Naive B cell (primary cell): ENCODE results near the gene NUDT7. TPM values are rescaled to one million over a fixed set of nuclear protein-coding genes. Genes with fewer than 3 reads are reported as not detected.

Source experiments
- ATAC-seq, 2 donors: fragments of 150-1000 bp; cut with Tn5 transposase; 2 replicates each; pipeline ENCODE4 v1.10.0; 2021; ENCODE audit warnings: low read depth in 2 of 2, mild to moderate bottlenecking in 2 of 2, moderate library complexity in 2 of 2
- DNase-seq: peaks from one replicate; pipeline ENCODE4 v3.0.0; 2022
- H3K27ac Mint-ChIP-seq, 6 donors: one replicate each; pipeline ENCODE4 v1.8.0; 2020 to 2022; ENCODE audit warnings: mild to moderate bottlenecking in 6 of 6, mixed read lengths in 6 of 6, moderate library complexity in 5 of 6, inconsistent platforms in 2 of 6
- H3K27me3 Mint-ChIP-seq, 3 donors: one replicate each; pipeline ENCODE4 v1.8.0; 2021 to 2022; ENCODE audit warnings: mixed read lengths in 3 of 3, mild to moderate bottlenecking in 1 of 3
- H3K36me3 Mint-ChIP-seq, 2 donors: one replicate each; pipeline ENCODE4 v1.8.0; 2020 to 2022; ENCODE audit warnings: mixed read lengths in 2 of 2, inconsistent platforms in 1 of 2, mild to moderate bottlenecking in 1 of 2
- H3K4me1 Mint-ChIP-seq, 3 donors: one replicate each; pipeline ENCODE4 v1.8.0; 2020 to 2022; ENCODE audit warnings: mixed read lengths in 3 of 3, inconsistent platforms in 1 of 3, mild to moderate bottlenecking in 1 of 3, moderate library complexity in 1 of 3
- H3K4me3 Mint-ChIP-seq, 8 donors: one replicate each; pipeline ENCODE4 v1.8.0; 2020 to 2022; ENCODE audit warnings: mild to moderate bottlenecking in 8 of 8, mixed read lengths in 8 of 8, moderate library complexity in 8 of 8, inconsistent platforms in 2 of 8
- H3K9me3 Mint-ChIP-seq, 7 donors: one replicate each; pipeline ENCODE4 v1.8.0; 2020 to 2022; ENCODE audit warnings: mixed read lengths in 7 of 7, mild to moderate bottlenecking in 5 of 7, inconsistent platforms in 2 of 7, moderate library complexity in 1 of 7
- polyA plus RNA-seq, 6 donors: library from polyadenylated mRNA; unstranded; fragments of 300-500 nt; fragmentation: Illumina TruSeq; gene quantifications; one replicate each; pipeline ENCODE4 v1.2.3, GENCODE V29; 2021; ENCODE audit warnings: low read depth in 6 of 6

The NUDT7 gene
- 10 to 100 TPM in 4 of 6 donors, 1 to 10 TPM in 2; 7.4 to 22.7 (median 13.8) TPM for polyA plus RNA-seq

DNA sequence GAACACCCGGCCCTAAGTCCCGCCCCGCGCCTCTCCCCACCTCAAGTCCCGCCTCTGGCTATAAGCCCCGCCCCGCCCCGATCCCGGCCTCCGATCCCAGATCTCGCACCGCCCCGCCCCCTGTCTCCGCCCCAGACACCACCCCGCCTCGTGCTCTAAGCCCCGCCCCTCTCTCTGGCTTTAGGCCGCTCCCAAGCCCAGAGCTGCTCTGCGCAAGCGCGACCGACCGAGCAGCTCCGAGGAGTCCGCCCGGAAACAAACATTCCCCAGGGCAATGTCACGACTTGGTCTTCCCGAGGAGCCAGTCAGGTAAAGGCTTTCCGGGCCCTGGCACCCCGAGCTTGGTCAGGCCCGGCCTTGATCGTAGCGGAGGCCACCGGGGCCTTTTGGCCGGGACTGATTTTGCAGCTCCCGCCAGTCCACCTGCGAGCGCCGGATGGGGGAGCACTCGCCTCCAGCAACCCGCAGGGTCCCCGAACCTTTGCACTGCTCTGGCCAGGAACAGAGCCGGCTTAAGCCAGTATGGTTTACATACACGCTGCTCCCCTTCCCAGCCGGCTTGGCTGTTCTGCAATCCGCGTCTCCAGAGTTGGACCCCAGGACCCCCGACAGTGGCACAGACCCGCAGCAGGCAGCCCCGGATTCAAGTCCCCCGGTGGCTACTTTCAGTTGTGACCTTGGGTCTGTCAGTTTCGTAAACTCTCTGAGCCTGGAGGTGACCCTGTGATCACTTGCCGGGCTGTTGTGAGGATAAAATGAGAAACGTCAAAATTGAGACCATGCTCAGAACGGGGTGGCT is at the start of gene NUDT7:
Gene NUDT7 (plus strand): TSS at position 206 of the 799 bp plus-strand sequence. CDS start 69 bp downstream, at position 275.
- Mint-ChIP-seq H3K4me3 (peak within 1 kb of the TSS; percentile 86 to 95 (median 93)), H3K27ac (peak within 1 kb of the TSS; percentile 78 to 98 (median 88)), H3K4me1 (peaks cover 10 to 18% (median 15%) of the 10 kb centered on the region in 3 donors), H3K27me3 (no peaks in the 10 kb centered on the region), H3K36me3 (peaks cover 0 to 9% of the 10 kb centered on the region in 2 donors), H3K9me3 (no peaks in the 10 kb centered on the region)
- DNase-seq: peak; percentile 87
- peak; percentile 87 to 91 for ATAC-seq

DNA sequence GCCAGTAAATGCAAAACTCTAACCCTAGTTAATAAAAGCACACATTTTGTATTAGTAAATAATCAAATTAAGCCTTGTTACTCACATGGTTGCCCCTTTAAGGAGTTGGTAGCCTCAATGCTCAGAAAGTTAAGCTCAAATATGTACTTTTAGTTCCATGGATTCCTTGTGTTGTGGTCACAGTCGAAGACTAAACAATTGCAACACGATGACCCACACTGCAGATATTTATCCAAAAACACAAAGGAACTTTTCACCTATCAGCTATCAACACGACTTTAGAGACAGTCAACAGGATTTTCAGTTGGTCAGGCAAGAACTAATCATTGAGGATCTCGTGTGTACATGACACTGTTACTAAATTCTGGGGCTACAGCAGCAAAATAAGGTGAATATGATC is 47.4 kb upstream of the NUDT7 start:
- no peak overlapping the region for H3K27ac Mint-ChIP-seq

DNA sequence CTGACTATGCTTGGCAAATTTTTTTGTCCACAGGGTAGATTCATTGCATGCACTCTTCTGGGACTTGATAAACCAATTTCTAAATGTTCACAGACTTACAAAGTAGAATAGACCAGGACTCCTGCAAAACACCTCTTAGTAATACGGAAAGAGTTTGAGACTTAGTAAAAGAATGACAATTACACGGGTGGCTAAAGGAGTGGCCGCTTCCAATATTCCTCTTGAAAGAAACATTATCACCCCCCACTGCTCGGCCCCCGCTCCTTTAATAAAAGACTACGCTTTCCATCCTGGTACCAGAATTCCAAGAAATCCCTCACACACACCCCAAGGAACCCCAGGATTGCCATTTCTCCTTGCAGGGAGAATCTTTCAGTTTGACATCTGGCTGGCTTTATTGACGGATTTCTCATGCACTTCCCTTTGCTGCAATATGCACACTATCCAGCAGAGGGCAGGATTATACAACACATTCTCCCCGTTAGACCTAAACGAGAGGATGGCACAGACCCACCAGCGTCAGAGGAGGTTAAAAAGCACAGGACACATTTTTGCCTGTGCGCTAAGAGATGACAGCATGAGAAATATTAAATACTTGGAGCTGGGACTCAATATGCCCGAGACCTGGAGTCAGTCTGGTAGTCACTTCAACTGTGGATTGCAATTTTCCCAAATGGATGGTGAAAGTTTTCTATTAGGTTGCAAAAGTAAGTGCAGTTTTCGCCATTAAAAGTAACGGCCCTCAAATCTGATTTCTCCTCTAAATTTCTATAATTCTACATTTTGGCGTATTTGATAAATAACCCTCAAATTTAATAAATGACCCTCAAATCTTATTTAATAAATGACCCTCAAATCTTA is 46.6 kb upstream of the NUDT7 start:
- H3K9me3 Mint-ChIP-seq: no peaks in the 10 kb centered on the region
- H3K36me3 Mint-ChIP-seq: no peaks in the 10 kb centered on the region
- ATAC-seq (peak; percentile 21 to 60), DNase-seq (peak; percentile 49)
- H3K4me1 Mint-ChIP-seq: peaks cover 0 to 6% (median 0%) of the 10 kb centered on the region in 3 donors
- no peak overlapping the region for H3K27ac Mint-ChIP-seq
- H3K27me3 Mint-ChIP-seq: no peaks in the 10 kb centered on the region
- no peak overlapping the region for H3K4me3 Mint-ChIP-seq

More for the DNA sequence above, 47.4 kb upstream of the NUDT7 start:
- ATAC-seq (no peak), DNase-seq (no peak)
- Mint-ChIP-seq H3K36me3 (no peaks in the 10 kb centered on the region), H3K9me3 (no peaks in the 10 kb centered on the region), H3K4me3 (no peak overlapping the region), H3K4me1 (no peaks in the 10 kb centered on the region), H3K27me3 (no peaks in the 10 kb centered on the region)

DNA sequence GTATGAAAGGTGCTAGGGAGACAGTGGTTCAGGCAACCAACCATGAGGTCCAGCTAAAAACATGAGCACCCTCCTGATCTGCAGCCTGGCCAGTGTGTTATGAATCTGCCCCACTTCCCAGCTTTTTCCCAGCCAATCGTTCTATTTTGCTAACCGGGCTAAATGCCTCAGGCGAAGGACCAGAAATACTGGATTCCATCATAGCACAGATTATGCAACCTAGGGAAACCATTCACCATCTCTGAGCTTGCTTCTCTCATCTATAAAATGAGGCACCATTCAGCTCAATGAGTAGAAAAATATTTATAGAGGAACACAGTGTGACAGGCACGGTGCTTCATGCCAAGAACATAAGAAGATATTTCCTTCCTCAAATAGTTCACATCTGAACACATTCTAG is 45.2 kb upstream of the NUDT7 start:
- DNase-seq: no peak
- Mint-ChIP-seq H3K9me3 (no peaks in the 10 kb centered on the region), H3K36me3 (no peaks in the 10 kb centered on the region), H3K4me1 (peaks cover 0 to 6% (median 0%) of the 10 kb centered on the region in 3 donors), H3K27me3 (no peaks in the 10 kb centered on the region), H3K27ac (no peak overlapping the region), H3K4me3 (no peak overlapping the region)
- no peak for ATAC-seq

DNA sequence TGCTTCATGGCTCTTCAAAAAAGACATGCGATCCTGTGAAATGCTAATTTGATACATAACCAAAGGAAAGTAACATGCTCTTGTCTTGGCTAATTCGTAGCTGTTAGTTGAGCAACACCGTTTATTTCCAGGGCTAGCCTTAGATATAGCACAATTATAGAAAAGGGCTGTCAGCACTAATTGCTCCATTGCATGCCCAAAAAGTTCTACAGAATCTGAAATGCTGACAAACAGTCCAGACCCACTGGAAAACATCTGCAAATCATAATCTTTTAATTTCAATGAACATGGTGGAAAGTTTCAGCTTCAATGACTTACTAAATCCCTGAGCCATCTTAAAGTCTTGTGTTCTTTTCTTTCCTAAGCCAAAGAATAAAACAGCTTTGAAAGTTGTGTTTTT is 42.9 kb upstream of the NUDT7 start:
- DNase-seq (no peak), ATAC-seq (no peak)
- no peaks in the 10 kb centered on the region for H3K27me3 Mint-ChIP-seq
- H3K4me3 Mint-ChIP-seq: peak overlapping the region in 1 of 8 donors; percentile 9
- H3K36me3 Mint-ChIP-seq: no peaks in the 10 kb centered on the region
- no peak overlapping the region for H3K27ac Mint-ChIP-seq
- peaks cover 0 to 6% (median 0%) of the 10 kb centered on the region in 3 donors for H3K4me1 Mint-ChIP-seq
- H3K9me3 Mint-ChIP-seq: no peaks in the 10 kb centered on the region

DNA sequence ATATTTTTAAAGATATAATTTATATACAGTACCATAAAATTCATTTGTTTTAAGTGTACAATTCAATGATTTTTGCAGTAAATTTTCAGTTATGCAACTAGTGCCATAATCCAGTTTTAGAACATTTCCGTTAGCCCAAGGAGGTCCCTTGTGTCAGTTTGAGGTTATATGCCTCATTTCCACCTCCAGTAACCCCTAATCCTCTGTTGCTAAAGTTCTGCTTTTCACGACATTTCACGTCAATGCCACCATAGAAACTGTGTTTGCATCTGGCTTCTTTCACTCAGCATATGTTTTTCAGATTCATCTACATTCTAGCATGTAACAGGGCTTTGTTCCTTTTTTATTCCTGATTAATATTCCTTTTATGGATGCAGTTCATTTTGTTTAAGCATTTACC is 42.4 kb upstream of the NUDT7 start:
- Mint-ChIP-seq H3K9me3 (no peaks in the 10 kb centered on the region), H3K4me3 (no peak overlapping the region), H3K36me3 (no peaks in the 10 kb centered on the region), H3K27me3 (no peaks in the 10 kb centered on the region), H3K4me1 (peaks cover 0 to 6% (median 0%) of the 10 kb centered on the region in 3 donors), H3K27ac (peak overlapping the region in 1 of 6 donors; percentile 51)
- peak; percentile 67 to 95 for ATAC-seq
- peak; percentile 46 for DNase-seq

DNA sequence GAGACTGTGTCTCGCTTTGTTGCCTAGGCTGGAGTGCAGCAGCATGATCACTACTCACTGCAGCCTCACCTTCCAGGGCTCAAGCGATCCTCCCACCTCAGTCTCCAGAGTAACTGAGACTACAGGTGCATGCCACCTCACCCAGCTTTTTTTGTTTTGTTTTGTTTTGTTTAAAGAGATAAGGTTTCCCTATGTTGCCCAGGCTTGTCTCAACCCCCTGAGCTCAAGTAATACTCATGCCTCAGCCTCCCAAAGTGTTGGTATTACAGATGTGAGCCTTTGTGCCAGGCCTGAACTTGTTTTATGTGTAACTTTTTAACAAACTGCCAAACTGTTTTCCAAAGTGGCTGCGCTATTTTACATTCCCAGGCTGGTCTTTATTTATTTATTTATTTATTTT is 41.8 kb upstream of the NUDT7 start:
- H3K4me3 Mint-ChIP-seq: no peak overlapping the region
- ATAC-seq: no peak
- H3K36me3 Mint-ChIP-seq: no peaks in the 10 kb centered on the region

DNA sequence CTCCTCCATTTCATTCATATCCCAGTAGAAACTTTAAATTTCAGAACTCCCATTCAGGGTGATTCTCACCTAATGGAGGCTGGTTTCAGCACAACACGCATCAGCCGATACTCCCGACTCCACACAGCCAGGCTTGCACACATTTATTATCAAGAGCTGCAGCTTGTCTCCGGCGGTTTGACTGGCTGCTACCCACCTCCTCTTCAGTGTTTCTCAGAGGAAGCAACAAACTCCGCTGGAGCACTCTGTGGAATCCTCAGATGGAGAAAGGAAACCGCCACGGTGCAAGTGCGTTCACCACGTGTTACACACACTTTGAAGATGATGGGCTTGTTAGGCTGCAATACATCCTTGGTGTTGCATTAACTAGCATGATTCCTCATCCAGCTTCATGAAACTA is 39.7 kb upstream of the NUDT7 start:
- Mint-ChIP-seq H3K4me1 (peaks cover 0 to 6% (median 0%) of the 10 kb centered on the region in 3 donors), H3K27me3 (peaks cover 0 to 9% (median 0%) of the 10 kb centered on the region in 3 donors), H3K4me3 (no peak overlapping the region), H3K27ac (peak overlapping the region in 1 of 6 donors; percentile 30), H3K9me3 (no peaks in the 10 kb centered on the region), H3K36me3 (no peaks in the 10 kb centered on the region)
- ATAC-seq (no peak), DNase-seq (no peak)

More for the DNA sequence above, 41.8 kb upstream of the NUDT7 start:
- DNase-seq: no peak
- peaks cover 0 to 6% (median 0%) of the 10 kb centered on the region in 3 donors for H3K4me1 Mint-ChIP-seq
- no peaks in the 10 kb centered on the region for H3K9me3 Mint-ChIP-seq
- H3K27me3 Mint-ChIP-seq: no peaks in the 10 kb centered on the region
- no peak overlapping the region for H3K27ac Mint-ChIP-seq

DNA sequence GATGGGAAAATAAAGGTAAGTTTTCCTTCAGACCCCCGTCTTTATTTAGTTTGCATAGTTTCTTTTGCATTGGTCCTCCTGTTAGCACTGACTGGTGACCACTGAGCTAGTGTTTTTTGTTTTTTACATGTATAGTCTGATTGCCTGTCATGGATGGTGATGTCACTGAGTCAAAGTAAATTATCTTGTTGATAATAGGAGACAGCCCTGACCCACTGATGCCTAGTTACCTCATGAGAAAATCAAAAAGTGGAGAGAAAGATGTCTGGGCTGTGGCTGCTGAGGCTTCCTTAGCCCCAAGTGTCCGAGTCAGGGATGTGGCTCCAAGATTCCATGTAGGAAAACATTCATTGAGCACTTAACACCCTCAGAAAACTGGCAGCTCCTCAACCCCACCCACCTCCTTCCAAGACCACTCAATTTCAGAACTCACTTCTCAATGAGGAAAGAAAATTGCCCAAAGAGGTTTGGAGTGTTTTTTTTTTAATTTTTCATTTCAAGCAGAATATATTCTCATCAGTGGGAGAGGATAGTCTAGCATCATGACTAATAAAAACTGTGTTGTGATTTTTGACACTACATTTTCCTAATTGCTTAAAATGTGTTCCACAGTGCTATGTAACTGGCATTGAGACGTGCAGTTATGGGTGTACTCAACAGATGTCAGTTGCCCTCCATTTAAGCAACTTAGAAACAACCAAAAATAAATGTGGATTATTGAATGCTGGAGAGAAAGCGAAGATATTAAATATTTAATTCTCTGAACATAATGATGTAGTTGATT is 38.7 kb upstream of the NUDT7 start:
- Mint-ChIP-seq H3K36me3 (no peaks in the 10 kb centered on the region), H3K4me3 (no peak overlapping the region), H3K9me3 (no peaks in the 10 kb centered on the region), H3K27me3 (peaks cover 0 to 9% (median 4%) of the 10 kb centered on the region in 3 donors), H3K4me1 (peaks cover 0 to 6% (median 0%) of the 10 kb centered on the region in 3 donors), H3K27ac (no peak overlapping the region)
- ATAC-seq (no peak), DNase-seq (no peak)

DNA sequence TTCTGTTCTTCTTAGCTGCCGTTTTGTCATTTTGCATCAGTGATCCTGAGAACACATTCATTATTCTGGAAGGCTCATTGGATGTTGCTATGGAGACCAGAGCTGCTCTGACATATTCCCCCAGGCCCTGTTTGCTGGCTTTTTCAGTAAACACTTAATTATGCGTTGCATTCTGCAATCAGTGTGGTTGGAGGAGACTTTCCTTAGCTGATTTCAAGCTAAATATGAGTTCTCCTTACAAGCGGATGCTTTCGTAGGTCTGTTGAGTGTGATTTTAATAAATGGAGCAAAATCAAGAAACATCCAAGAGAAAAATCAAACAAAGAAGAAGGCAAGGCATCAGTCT is 38.2 kb upstream of the NUDT7 start:
- DNase-seq: no peak
- peaks cover 0 to 9% (median 9%) of the 10 kb centered on the region in 3 donors for H3K27me3 Mint-ChIP-seq
- H3K27ac Mint-ChIP-seq: no peak overlapping the region
- H3K4me3 Mint-ChIP-seq: no peak overlapping the region
- H3K4me1 Mint-ChIP-seq: peaks cover 0 to 6% (median 0%) of the 10 kb centered on the region in 3 donors
- no peaks in the 10 kb centered on the region for H3K36me3 Mint-ChIP-seq
- H3K9me3 Mint-ChIP-seq: no peaks in the 10 kb centered on the region
- no peak for ATAC-seq

DNA sequence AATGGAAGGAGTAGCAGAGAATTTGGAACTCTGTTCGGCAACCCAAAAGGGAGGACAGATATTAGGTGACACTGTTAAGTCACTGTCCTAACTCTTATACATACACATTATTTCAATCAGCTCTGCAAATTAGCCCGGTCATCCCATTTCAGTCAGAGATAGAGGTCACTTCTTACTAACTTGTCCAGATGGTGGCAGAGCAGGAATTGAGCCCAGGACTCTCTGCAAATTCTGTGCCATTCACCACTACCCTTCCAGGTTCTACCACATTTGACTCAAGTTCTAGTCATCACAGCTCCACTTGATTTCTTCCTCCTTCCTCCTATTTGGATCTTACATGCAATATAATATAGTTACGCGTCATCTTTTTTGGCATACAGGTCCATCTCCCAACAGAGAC is 35.9 kb upstream of the NUDT7 start:
- ATAC-seq: no peak
- Mint-ChIP-seq H3K4me3 (no peak overlapping the region), H3K36me3 (no peaks in the 10 kb centered on the region), H3K27me3 (peaks cover 0 to 20% (median 15%) of the 10 kb centered on the region in 3 donors), H3K4me1 (no peaks in the 10 kb centered on the region), H3K27ac (peak overlapping the region in 1 of 6 donors; percentile 17), H3K9me3 (no peaks in the 10 kb centered on the region)
- no peak for DNase-seq

DNA sequence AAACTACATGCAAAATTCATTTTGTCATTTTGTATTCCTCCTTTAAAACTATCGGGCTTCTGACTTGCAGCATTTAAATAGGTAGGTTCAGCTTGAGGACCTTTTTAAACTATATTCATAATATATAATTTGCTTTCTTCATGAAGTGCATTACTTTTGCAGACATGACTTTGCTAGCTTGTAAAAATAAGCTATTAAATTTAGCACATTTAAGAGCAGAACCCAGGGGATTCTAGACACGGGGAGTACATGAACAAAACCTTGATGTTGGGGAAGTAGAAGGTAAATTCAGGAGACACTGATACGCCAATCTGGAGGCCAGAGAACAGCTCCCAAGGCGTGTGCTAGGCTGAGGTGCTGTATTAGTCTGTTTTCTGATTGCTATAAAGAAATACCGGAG is 32.3 kb upstream of the NUDT7 start:
- Mint-ChIP-seq H3K4me3 (no peak overlapping the region), H3K36me3 (peaks cover 0 to 7% of the 10 kb centered on the region in 2 donors), H3K27me3 (peaks cover 0 to 32% (median 15%) of the 10 kb centered on the region in 3 donors), H3K4me1 (no peaks in the 10 kb centered on the region), H3K9me3 (no peaks in the 10 kb centered on the region), H3K27ac (no peak overlapping the region)
- no peak for DNase-seq
- no peak for ATAC-seq

DNA sequence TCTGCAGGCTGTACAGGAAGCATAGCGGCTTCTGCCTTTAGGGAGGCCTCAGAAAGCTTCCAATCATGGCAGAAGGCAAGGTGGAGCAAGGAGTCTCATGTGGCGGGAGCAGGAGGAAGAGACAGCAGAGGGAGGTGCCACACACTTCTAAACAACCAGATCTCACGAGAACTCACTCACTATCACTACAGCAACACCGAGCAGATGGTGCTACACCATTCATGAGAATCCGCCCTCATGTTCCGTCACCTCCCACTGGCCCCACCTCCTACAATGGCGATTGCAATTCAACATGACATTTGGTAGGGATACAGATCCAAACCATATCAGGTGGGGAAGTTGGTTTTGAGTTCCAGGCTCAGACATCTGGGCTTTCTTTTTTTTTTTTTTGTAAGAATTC is 31.9 kb upstream of the NUDT7 start:
- DNase-seq: no peak
- Mint-ChIP-seq H3K4me3 (no peak overlapping the region), H3K9me3 (no peaks in the 10 kb centered on the region), H3K27ac (no peak overlapping the region), H3K27me3 (peaks cover 0 to 32% (median 15%) of the 10 kb centered on the region in 3 donors), H3K4me1 (no peaks in the 10 kb centered on the region), H3K36me3 (peaks cover 0 to 7% of the 10 kb centered on the region in 2 donors)
- ATAC-seq: no peak
